GM12878 (cell line): ENCODE data around the gene HMGN4.

Source experiments
- EP300 ChIP-seq, 2 experiments: fragments of 150-350 bp in 1 of 2; IDR thresholded peaks; 2 replicates each; pipeline ENCODE4 v1.6.1; 2011 to 2012; ENCODE audit warnings: low read depth in 2 of 2, low read length in 2 of 2, borderline replicate concordance in 1 of 2, improper control_type of control experiment in 1 of 2, inconsistent platforms in 1 of 2; ENCODE audit not compliant: control insufficient read depth in 1 of 2
- NFYA ChIP-seq: IDR thresholded peaks from 2 replicates; pipeline ENCODE4 v1.6.1; 2011; ENCODE audit warnings: low read depth, mild to moderate bottlenecking, low read length, improper control_type of control experiment, borderline replicate concordance
- POLR2AphosphoS5 ChIP-seq: IDR thresholded peaks from 2 replicates; pipeline ENCODE4 v1.6.1; 2011; ENCODE audit warnings: mild to moderate bottlenecking, low read length, inconsistent platforms
- SPI1 ChIP-seq: IDR thresholded peaks from 2 replicates; pipeline ENCODE4 v1.6.1; 2011; ENCODE audit warnings: low read depth, mild to moderate bottlenecking, low read length, moderate library complexity, borderline replicate concordance; ENCODE audit not compliant: insufficient read depth
- TF ChIP-seq, protein P1 (sequence below): IDR thresholded peaks from 2 replicates; pipeline ENCODE4 v1.6.1; 2012; ENCODE audit warnings: low read depth, low read length, improper control_type of control experiment
- TF ChIP-seq, protein P2 (sequence below), 3 experiments: IDR thresholded peaks in 2 of 3; conservative IDR thresholded peaks in 1 of 3; 2 replicates each; pipeline ENCODE4 v1.5.1; 2011; ENCODE audit warnings: low read depth in 3 of 3, low read length in 3 of 3, mild to moderate bottlenecking in 3 of 3, control low read depth in 2 of 3, moderate library complexity in 2 of 3, inconsistent platforms in 1 of 3, mixed read lengths in 1 of 3; ENCODE audit not compliant: control insufficient read depth in 2 of 3, insufficient read depth in 1 of 3; ENCODE audit errors: extremely low read depth in 1 of 3
- TF ChIP-seq, protein P3 (sequence below): IDR thresholded peaks from 2 replicates; pipeline ENCODE4 v1.6.1; 2012; ENCODE audit warnings: low read length, inconsistent platforms

DNA sequence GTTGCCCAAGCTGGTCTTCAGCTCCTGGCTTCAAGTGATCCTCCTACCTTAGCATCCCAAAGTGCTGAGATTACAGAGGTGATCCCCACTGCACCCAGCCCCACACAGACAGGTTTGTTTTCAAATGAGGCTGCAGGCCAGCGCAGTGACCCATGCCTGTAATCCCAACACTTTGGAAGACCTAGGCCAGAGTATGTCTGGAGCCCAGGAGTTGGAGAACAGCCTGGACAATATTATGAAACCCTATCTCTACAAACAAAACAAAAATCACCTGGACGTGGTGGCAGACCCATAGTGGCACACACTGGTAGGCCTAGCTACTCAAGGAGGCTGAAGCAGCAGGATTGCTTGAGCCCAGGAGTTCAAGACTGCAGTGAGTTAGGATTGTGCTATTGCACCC, 8.0 kb upstream of the HMGN4 start:
- TF ChIP-seq, protein P1, sequence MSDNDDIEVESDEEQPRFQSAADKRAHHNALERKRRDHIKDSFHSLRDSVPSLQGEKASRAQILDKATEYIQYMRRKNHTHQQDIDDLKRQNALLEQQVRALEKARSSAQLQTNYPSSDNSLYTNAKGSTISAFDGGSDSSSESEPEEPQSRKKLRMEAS, result no peak
- TF ChIP-seq, protein P2, sequence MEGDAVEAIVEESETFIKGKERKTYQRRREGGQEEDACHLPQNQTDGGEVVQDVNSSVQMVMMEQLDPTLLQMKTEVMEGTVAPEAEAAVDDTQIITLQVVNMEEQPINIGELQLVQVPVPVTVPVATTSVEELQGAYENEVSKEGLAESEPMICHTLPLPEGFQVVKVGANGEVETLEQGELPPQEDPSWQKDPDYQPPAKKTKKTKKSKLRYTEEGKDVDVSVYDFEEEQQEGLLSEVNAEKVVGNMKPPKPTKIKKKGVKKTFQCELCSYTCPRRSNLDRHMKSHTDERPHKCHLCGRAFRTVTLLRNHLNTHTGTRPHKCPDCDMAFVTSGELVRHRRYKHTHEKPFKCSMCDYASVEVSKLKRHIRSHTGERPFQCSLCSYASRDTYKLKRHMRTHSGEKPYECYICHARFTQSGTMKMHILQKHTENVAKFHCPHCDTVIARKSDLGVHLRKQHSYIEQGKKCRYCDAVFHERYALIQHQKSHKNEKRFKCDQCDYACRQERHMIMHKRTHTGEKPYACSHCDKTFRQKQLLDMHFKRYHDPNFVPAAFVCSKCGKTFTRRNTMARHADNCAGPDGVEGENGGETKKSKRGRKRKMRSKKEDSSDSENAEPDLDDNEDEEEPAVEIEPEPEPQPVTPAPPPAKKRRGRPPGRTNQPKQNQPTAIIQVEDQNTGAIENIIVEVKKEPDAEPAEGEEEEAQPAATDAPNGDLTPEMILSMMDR (IDR thresholded peaks at IDR 0.05 in 2 of 3, conservative IDR thresholded peaks at IDR 0.05 in 1 of 3; ENCODE audit: control insufficient read depth in 2 of 3, extremely low read depth in 1 of 3, insufficient read depth in 1 of 3, low read depth in 3 of 3, low read length in 3 of 3), result no peak
- TF ChIP-seq NFYA, result no peak
- no peak for TF ChIP-seq POLR2AphosphoS5
- TF ChIP-seq, protein P3, sequence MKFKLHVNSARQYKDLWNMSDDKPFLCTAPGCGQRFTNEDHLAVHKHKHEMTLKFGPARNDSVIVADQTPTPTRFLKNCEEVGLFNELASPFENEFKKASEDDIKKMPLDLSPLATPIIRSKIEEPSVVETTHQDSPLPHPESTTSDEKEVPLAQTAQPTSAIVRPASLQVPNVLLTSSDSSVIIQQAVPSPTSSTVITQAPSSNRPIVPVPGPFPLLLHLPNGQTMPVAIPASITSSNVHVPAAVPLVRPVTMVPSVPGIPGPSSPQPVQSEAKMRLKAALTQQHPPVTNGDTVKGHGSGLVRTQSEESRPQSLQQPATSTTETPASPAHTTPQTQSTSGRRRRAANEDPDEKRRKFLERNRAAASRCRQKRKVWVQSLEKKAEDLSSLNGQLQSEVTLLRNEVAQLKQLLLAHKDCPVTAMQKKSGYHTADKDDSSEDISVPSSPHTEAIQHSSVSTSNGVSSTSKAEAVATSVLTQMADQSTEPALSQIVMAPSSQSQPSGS, result no peak
- no peak for TF ChIP-seq SPI1
- TF ChIP-seq EP300 (IDR thresholded peaks at IDR 0.05; ENCODE audit: borderline replicate concordance in 1 of 2, control insufficient read depth in 1 of 2, low read depth in 2 of 2, low read length in 2 of 2), result no peak
